Fibroblast of skin of left biceps (primary cell): ENCODE measurements around the gene LGI1.
A peak's percentile ranks its signal among the peaks of the same experiment; 100 is the strongest.
"Not testable (repeated sequence)": the region's sequence is repeated elsewhere in the genome, so short reads cannot be mapped to it uniquely, and the experiment has no call there.

Experiments used
- DNase-seq, 2 experiments: peaks; one replicate each; pipeline ENCODE4 v3.0.0-alpha.2; 2013; ENCODE audit warnings: low read depth in 2 of 2

LGI1 gene

GRCh38 chr10:93807371-93807770, 49.6 kb downstream of the LGI1 start:
- DNase-seq = no peak

GRCh38 chr10:93812659-93813338, 55.1 kb downstream of the LGI1 start:
- no peak for DNase-seq

DNA sequence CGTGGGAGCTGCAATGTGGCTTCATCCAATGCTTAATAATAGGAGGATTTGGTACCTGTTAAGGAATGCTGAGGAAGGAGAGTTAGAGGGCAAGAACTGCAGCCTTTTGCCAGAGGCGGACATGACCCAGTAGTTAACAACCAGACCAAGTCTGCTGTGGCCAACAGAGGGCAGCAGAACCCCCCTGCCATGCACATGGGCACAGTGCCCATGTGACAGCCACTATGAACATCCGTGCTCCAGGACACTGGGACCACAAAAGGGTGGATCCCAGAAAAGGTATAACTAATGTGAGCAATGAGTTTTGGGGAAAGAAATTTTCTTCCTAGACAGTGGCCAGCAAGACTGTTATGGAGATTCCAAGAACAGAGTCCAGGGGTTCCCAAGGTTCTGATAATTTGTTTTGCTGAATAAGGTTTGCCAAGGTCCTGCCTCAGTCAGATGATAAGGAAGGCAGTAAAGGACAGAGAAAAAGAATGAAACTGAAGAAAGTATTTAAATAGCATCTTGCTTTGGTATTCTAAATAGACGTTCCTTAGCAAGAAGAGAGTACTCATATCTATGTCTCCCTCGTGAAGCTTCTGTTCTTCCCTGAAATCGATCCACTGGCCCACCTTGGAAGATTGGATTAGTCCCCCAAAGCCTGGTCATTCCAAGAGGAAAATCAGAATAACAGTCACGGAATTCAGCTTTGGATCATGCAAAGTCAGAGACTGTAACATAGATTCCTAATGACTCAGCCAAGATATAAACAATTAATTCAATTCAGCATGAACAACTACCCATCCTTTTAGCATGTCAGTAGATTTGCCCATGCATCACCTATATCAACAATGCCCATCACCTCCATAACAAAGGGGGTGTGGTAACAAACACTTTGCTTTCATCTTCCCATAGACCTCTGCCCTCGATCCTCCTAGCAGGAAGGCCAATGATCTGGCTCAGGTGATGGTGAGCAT, 56.0 kb downstream of the LGI1 start:
- DNase-seq = no peak

DNA sequence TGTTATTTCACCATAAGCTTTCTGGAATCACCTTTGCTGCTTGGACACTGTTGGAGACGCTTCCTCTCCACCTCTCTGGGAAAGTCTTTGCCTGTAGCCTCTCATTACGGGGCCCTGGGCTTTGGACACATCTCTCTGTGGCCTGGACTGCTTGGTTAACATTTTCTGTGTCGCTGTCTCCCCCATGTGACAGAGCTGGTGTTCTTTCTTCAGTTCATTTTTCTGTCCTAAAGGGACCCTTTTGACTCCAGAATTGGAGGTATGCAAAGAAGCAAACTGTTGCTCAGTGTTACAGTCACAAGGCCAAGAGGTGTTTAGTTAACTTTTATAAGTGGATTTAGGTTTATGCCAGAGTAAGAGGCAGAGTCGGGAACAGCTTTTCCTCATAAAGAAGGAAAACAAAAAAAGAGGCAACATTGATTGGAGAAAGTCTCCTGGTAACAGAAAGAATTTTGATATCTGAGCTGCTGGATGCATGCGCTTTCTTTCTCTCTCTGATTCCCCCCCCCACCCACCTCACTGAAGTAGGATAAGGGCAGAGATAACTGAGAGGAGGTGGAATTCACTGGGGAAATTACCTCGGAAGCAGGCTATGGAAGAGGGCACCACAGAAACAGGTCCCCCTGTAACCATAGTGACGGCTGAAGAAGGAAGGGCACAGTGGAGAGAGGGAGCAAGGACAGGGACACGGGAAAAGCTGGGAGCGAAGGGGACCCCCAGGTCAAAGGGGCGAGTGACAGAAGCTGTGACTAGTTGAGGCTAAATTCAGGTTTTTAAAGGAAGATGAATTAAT, 57.8 kb downstream of the LGI1 start:
- no peak for DNase-seq

GRCh38 chr10:93816123-93816747, 58.5 kb downstream of the LGI1 start:
- DNase-seq = peak; percentile 42 to 48

GRCh38 chr10:93818086-93818485, 60.4 kb downstream of the LGI1 start:
- no peak for DNase-seq

GRCh38 chr10:93819520-93819919, 61.8 kb downstream of the LGI1 start:
- no peak for DNase-seq

GRCh38 chr10:93820434-93820833, 62.7 kb downstream of the LGI1 start:
- no peak for DNase-seq

- DNase-seq = no peak
Observed at GRCh38 chr10:93821051-93821772, 63.5 kb downstream of the LGI1 start.

DNA sequence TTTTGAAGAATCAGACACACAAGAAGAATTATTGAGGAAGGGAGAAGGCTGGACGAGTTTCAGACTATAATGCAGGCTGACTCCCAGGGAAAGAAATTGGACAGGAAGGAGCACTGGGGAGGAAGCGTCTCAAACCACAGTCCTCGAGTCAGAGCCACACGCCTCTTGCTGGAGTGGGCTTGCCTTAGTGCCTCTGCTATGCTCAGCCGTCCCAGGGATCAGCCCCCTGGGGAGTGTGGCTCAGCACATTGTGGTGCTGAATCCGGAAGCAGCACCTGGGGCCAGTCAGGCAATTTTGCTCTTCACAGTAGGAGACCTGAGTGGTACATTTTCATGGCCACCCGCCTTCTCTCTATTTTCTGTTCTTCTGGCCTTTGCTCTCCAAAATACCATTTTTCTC, 68.6 kb downstream of the LGI1 start:
- no peak for DNase-seq

GRCh38 chr10:93827056-93827804, 69.5 kb downstream of the LGI1 start:
- DNase-seq = no peak

DNA sequence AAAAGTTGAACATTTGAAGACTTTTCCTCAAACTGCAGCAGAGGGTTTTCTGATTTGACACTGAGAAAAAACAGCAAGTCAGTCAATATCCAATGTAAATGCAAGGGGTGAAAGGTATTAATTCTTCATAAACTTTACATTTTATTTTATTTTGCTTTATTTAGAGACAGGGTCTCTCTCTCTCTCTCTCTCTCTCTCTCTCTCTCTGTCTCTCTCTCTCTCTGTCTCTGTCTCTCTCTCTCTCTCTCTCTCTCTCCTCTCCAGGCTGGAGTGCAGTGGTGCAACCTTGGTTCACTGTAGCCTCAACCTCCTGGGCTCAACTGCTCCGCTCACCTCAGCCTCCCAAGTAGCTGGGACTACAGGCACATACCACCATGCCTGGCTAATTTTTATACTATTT, 73.3 kb downstream of the LGI1 start:
- DNase-seq = not testable (repeated sequence)

DNA sequence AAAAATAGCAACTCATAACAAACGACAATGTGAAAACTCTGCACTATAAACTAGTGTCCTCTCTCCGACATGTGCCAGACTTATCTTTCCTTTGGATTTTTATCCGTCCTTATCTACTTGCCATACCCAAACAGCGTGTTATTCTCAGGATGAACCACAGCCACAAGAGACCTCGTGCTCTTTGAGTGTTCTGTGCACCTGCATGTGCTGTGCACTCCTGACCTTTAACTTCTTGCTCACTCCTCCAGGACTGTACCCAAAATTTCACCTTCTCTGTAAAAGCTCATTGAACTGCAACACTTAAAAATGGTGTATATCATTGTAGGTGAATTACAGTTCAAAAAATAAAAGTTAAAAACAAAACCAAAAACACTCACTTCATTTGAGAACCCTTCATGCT, 78.0 kb downstream of the LGI1 start:
- no peak for DNase-seq

- no peak for DNase-seq
Observed at GRCh38 chr10:93837822-93838221, 80.1 kb downstream of the LGI1 start.

DNA sequence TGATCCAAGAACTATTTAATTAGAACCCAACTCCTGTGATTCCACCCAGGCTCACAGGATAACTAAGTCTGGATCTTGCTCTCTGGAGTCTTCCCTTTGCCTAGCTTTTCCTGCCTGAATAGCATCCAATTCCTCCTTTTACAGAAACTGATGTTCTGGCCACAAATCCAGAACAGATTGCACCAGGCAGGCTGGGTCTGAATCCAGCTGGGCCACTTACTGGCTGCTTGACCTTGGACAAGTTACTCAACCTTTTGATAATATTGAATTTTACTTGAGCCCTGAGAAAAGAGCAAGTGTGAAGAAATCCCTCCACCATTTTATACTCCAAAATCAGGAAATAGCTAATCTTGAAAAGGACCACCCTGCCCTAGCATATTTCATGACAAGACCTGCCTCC, 80.5 kb downstream of the LGI1 start:
- DNase-seq = no peak

DNA sequence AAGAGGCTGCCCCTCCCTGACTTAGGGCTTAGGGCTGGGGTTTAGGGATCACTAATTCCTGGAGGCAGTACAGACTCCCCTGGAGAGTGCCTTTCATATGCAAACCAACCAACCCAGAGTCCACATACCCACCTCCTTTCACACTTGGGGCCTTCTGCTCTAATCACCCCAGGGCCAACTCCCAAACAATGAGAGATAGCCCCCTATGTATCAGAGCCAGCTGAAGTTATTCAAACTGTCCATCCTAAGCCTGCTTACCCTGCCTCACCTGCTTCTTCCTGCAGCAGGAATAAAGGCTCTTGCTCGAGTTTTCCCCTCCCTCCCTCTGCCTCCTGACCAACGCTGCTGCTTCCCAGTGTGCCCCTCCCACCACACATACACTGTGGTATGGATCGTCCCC, 84.2 kb downstream of the LGI1 start:
- no peak for DNase-seq

DNA sequence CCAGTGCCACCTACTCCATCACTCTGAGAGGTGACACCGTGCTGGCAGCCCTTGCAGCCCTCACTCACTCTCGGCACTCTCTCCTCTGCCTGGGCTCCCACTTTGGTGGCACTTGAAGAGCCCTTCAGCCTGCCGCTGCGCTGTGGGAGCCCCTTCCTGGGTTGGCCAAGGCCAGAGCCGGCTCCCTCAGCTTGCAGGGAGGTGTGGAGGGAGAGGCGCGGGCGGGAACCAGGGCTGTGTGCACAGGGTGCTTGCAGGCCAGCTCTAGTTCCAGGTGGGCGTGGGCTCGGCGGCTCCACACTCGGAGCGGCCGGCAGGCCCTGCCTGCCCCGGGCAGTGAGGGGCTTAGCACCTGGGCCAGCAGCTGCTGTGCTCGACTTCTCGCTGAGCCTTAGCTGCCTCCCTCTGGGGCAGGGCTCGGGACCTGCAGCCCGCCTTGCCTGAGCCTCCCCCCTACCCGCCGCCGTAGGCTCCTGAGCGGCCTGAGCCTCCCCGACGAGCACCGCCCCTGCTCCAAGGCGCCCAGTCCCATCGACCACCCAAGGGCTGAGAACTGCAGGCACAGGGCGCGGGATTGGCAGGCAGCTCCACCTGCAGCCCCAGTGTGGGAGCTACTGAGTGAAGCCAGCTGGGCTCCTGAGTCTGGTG, 87.4 kb downstream of the LGI1 start:
- no peak for DNase-seq
